Neural cell (in vitro differentiated cells): Measurements from ENCODE around the gene RAB11FIP4. TPM values are rescaled to one million over a fixed set of nuclear protein-coding genes. Genes with fewer than 3 reads are reported as not detected.

Experiments
- H2AFZ ChIP-seq: fragments of 200-600, 300-800 bp; sonication (generic), shearing (Covaris generic); 2 replicates; pipeline ENCODE4 v1.6.0; 2014; ENCODE audit warnings: low read depth, mild to moderate bottlenecking, antibody characterized with exemption, low read length, moderate library complexity
- H3F3A ChIP-seq: fragments of 200-600 bp; shearing (Covaris generic); 2 replicates; pipeline ENCODE4 v1.6.1; 2016; ENCODE audit warnings: mild to moderate bottlenecking, moderate library complexity, mixed read lengths, antibody characterized with exemption, low read length; ENCODE audit not compliant: insufficient read depth, poor library complexity, severe bottlenecking
- H3K27ac ChIP-seq: fragments of 200-600, 300-800 bp; sonication (generic), shearing (Covaris generic); 2 replicates; pipeline ENCODE4 v1.5.1; 2014; ENCODE audit warnings: mild to moderate bottlenecking, low read length, moderate library complexity
- H3K27me3 ChIP-seq: fragments of 300-800, 200-600 bp; sonication (generic), shearing (Covaris generic); 2 replicates; pipeline ENCODE4 v1.6.0; 2014; ENCODE audit warnings: mild to moderate bottlenecking, low read depth, low read length, moderate library complexity; ENCODE audit not compliant: insufficient read depth
- H3K36me3 ChIP-seq: fragments of 300-800, 200-600 bp; sonication (generic), shearing (Covaris generic); 2 replicates; pipeline ENCODE4 v1.5.1; 2014; ENCODE audit warnings: mild to moderate bottlenecking, antibody characterized with exemption, low read length, moderate library complexity; ENCODE audit not compliant: insufficient read depth
- H3K4me2 ChIP-seq: fragments of 300-800, 200-600 bp; sonication (generic), shearing (Covaris generic); 2 replicates; pipeline ENCODE4 v1.6.0; 2014; ENCODE audit warnings: mild to moderate bottlenecking, low read length
- H3K4me3 ChIP-seq: fragments of 300-800, 200-600 bp; sonication (generic), shearing (Covaris generic); 2 replicates; pipeline ENCODE4 v1.5.1; 2014; ENCODE audit warnings: mild to moderate bottlenecking, low read length, moderate library complexity
- H3K79me2 ChIP-seq: fragments of 200-600 bp; shearing (Covaris generic); replicated peaks from 2 replicates; pipeline ENCODE4 v1.6.0; 2014; ENCODE audit warnings: mild to moderate bottlenecking, low read length, moderate library complexity; ENCODE audit not compliant: insufficient read depth
- H3K9ac ChIP-seq: fragments of 300-800, 200-600 bp; sonication (generic), shearing (Covaris generic); 2 replicates; pipeline ENCODE4 v1.6.1; 2016; ENCODE audit warnings: mild to moderate bottlenecking, low read length, mixed read lengths
- H3K9me2 ChIP-seq: fragments of 200-600 bp; shearing (Covaris generic); 2 replicates; pipeline ENCODE4 v1.6.1; 2016; ENCODE audit warnings: mild to moderate bottlenecking, low read length, mixed read lengths; ENCODE audit not compliant: insufficient read depth
- H3K9me3 ChIP-seq: fragments of 200-600, 300-800 bp; sonication (generic), shearing (Covaris generic); 2 replicates; pipeline ENCODE4 v1.6.1; 2016; ENCODE audit warnings: mild to moderate bottlenecking, mixed run types, low read length, moderate library complexity, mixed read lengths
- H4K20me1 ChIP-seq: fragments of 200-600 bp; shearing (Covaris generic); 2 replicates; pipeline ENCODE4 v1.6.1; 2016; ENCODE audit warnings: mild to moderate bottlenecking, mixed run types; ENCODE audit not compliant: insufficient read depth
- EP300 ChIP-seq: fragments of 450-650 bp; conservative IDR thresholded peaks from 2 replicates; pipeline ENCODE4 v1.6.1; 2014; ENCODE audit warnings: antibody characterized with exemption, mild to moderate bottlenecking, moderate library complexity; ENCODE audit not compliant: poor library complexity, severe bottlenecking
- EZH2 ChIP-seq: fragments of 200-600, 300-800 bp; shearing (Covaris generic), sonication (generic); IDR thresholded peaks from 2 replicates; pipeline ENCODE4 v1.6.1; 2014; ENCODE audit warnings: antibody characterized with exemption, low read length, borderline replicate concordance, mild to moderate bottlenecking; ENCODE audit not compliant: insufficient read depth, poor library complexity, severe bottlenecking
- MXI1 ChIP-seq: fragments of 450-650 bp; conservative IDR thresholded peaks from 2 replicates; pipeline ENCODE4 v1.6.1; 2014; ENCODE audit warnings: antibody characterized with exemption, mild to moderate bottlenecking; ENCODE audit not compliant: poor library complexity, severe bottlenecking
- POLR2AphosphoS5 ChIP-seq: IDR thresholded peaks from 2 replicates; pipeline ENCODE4 v1.6.1; 2012
- RAD21 ChIP-seq: fragments of 450-650 bp; conservative IDR thresholded peaks from 2 replicates; pipeline ENCODE4 v1.6.1; 2014; ENCODE audit warnings: antibody characterized with exemption, mild to moderate bottlenecking, moderate library complexity
- SMC3 ChIP-seq: fragments of 450-650 bp; conservative IDR thresholded peaks from 2 replicates; pipeline ENCODE4 v1.6.1; 2014; ENCODE audit warnings: antibody characterized with exemption, mild to moderate bottlenecking, moderate library complexity; ENCODE audit not compliant: poor library complexity
- TAF1 ChIP-seq: IDR thresholded peaks from 2 replicates; pipeline ENCODE4 v1.6.1; 2012; ENCODE audit warnings: low read depth
- polyA plus RNA-seq: library from polyadenylated mRNA; depleted of rRNA; stranded (reverse); fragments of >200 nt; gene quantifications from 2 replicates; pipeline ENCODE4 v1.2.3, GENCODE V29; 2014
- TF ChIP-seq, protein P1 (sequence below): fragments of 450-650 bp; IDR thresholded peaks from 2 replicates; pipeline ENCODE4 v1.5.1; 2014; ENCODE audit warnings: antibody characterized with exemption, mild to moderate bottlenecking, moderate library complexity; ENCODE audit not compliant: poor library complexity, severe bottlenecking
- TF ChIP-seq, protein P2 (sequence below): IDR thresholded peaks from 2 replicates; pipeline ENCODE4 v1.6.1; 2012; ENCODE audit warnings: borderline replicate concordance

RAB11FIP4 gene
- polyA plus RNA-seq, 1 donor from 2014 or later, result 14.4 TPM

DNA sequence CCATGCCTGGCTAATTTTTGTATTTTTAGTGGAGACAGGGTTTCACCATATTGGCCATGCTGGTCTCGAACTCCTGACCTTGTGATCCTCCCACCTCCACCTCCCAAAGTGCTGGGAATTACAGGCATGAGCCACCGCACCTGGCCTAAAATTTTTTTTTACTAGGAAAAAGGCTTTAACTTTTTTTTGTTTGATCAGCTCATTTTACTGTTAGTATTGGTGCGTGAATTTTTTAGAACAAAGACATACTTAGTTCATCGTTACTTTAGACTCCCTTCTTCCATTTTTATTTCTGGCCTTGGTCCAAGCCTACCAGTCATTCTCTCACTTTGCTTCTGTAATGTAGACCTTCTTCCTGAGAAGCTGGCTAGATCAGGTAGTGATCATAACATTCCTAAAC lies 25.4 kb upstream of the RAB11FIP4 start:
- Histone ChIP-seq H3K79me2 (no peaks in the 10 kb centered on the region), H3K9ac (no peak overlapping the region), H3F3A (no peaks in the 10 kb centered on the region), H3K27ac (no peak overlapping the region), H3K4me3 (no peak overlapping the region), H3K27me3 (no peaks in the 10 kb centered on the region), H3K36me3 (peaks cover 4% of the 10 kb centered on the region), H2AFZ (no peak overlapping the region), H3K4me2 (no peak overlapping the region), H3K9me2 (no peaks in the 10 kb centered on the region), H3K9me3 (no peaks in the 10 kb centered on the region), H4K20me1 (no peaks in the 10 kb centered on the region)
- TF ChIP-seq, protein P1, sequence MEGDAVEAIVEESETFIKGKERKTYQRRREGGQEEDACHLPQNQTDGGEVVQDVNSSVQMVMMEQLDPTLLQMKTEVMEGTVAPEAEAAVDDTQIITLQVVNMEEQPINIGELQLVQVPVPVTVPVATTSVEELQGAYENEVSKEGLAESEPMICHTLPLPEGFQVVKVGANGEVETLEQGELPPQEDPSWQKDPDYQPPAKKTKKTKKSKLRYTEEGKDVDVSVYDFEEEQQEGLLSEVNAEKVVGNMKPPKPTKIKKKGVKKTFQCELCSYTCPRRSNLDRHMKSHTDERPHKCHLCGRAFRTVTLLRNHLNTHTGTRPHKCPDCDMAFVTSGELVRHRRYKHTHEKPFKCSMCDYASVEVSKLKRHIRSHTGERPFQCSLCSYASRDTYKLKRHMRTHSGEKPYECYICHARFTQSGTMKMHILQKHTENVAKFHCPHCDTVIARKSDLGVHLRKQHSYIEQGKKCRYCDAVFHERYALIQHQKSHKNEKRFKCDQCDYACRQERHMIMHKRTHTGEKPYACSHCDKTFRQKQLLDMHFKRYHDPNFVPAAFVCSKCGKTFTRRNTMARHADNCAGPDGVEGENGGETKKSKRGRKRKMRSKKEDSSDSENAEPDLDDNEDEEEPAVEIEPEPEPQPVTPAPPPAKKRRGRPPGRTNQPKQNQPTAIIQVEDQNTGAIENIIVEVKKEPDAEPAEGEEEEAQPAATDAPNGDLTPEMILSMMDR, result no peak
- TF ChIP-seq EP300, result no peak
- TF ChIP-seq SMC3, result no peak
- TF ChIP-seq EZH2, result no peak
- no peak for TF ChIP-seq TAF1
- TF ChIP-seq POLR2AphosphoS5, result no peak
- TF ChIP-seq, protein P2, sequence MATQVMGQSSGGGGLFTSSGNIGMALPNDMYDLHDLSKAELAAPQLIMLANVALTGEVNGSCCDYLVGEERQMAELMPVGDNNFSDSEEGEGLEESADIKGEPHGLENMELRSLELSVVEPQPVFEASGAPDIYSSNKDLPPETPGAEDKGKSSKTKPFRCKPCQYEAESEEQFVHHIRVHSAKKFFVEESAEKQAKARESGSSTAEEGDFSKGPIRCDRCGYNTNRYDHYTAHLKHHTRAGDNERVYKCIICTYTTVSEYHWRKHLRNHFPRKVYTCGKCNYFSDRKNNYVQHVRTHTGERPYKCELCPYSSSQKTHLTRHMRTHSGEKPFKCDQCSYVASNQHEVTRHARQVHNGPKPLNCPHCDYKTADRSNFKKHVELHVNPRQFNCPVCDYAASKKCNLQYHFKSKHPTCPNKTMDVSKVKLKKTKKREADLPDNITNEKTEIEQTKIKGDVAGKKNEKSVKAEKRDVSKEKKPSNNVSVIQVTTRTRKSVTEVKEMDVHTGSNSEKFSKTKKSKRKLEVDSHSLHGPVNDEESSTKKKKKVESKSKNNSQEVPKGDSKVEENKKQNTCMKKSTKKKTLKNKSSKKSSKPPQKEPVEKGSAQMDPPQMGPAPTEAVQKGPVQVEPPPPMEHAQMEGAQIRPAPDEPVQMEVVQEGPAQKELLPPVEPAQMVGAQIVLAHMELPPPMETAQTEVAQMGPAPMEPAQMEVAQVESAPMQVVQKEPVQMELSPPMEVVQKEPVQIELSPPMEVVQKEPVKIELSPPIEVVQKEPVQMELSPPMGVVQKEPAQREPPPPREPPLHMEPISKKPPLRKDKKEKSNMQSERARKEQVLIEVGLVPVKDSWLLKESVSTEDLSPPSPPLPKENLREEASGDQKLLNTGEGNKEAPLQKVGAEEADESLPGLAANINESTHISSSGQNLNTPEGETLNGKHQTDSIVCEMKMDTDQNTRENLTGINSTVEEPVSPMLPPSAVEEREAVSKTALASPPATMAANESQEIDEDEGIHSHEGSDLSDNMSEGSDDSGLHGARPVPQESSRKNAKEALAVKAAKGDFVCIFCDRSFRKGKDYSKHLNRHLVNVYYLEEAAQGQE, result no peak
- no peak for TF ChIP-seq MXI1
- no peak for TF ChIP-seq RAD21

DNA sequence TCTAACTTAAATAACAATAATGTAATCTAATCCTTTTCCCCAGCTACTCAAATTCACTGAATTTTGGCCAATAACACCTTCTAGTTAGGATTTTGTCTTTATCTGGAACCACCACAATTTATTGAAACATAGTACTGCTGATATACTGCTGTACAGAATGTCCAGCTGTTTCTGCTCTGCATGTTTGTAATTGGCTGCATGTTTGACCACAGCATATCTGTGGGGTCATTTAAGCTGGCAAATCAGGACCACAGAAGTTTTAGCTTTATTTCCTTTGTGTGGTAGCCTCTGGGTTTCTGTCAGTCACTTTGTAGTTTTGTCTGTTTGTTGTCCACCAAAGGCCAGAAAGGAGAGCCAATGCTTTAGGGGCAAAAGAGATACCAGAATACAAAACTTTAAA lies 22.2 kb upstream of the RAB11FIP4 start:
- Histone ChIP-seq H3K9ac (no peak overlapping the region), H3K9me2 (no peaks in the 10 kb centered on the region), H3K36me3 (no peaks in the 10 kb centered on the region), H2AFZ (no peak overlapping the region), H3K79me2 (no peaks in the 10 kb centered on the region), H3K27ac (no peak overlapping the region), H3K27me3 (no peaks in the 10 kb centered on the region), H3K4me3 (no peak overlapping the region), H3K4me2 (no peak overlapping the region), H4K20me1 (no peaks in the 10 kb centered on the region), H3F3A (no peaks in the 10 kb centered on the region), H3K9me3 (no peaks in the 10 kb centered on the region)
- no peak for TF ChIP-seq MXI1
- TF ChIP-seq, protein P1, result no peak
- no peak for TF ChIP-seq POLR2AphosphoS5
- no peak for TF ChIP-seq EZH2
- no peak for TF ChIP-seq TAF1
- no peak for TF ChIP-seq EP300
- TF ChIP-seq RAD21, result no peak
- TF ChIP-seq, protein P2, result no peak
- no peak for TF ChIP-seq SMC3
